Liver (tissue), 9 donors: ENCODE data around the gene INSC. TPM values are rescaled to one million over a fixed set of nuclear protein-coding genes. Genes with fewer than 3 reads are reported as not detected.

Source experiments
- DNase-seq: peaks from one replicate; pipeline ENCODE4 v3.0.0-alpha.2; 2017; ENCODE audit warnings: low spot score
- H3K27ac ChIP-seq, 2 donors: one replicate each; pipeline ENCODE4 v1.7.0; 2013; ENCODE audit warnings: inconsistent platforms in 2 of 2, low read length in 2 of 2, control low read depth in 1 of 2, low read depth in 1 of 2, mild to moderate bottlenecking in 1 of 2
- H3K27me3 ChIP-seq, 4 donors: one replicate each; pipeline versions ENCODE4 v1.6.1 to v1.7.0; 2013; ENCODE audit warnings: low read length in 3 of 4, inconsistent platforms in 1 of 4, mild to moderate bottlenecking in 1 of 4, moderate library complexity in 1 of 4; ENCODE audit not compliant: control insufficient read depth in 4 of 4, insufficient read depth in 4 of 4
- H3K36me3 ChIP-seq, 4 donors: one replicate each; pipeline versions ENCODE4 v1.6.1 to v1.7.0; 2013; ENCODE audit warnings: low read length in 3 of 4, mild to moderate bottlenecking in 3 of 4, low read depth in 1 of 4, moderate library complexity in 1 of 4; ENCODE audit not compliant: control insufficient read depth in 4 of 4, insufficient read depth in 3 of 4
- H3K4me1 ChIP-seq, 4 donors: one replicate each; pipeline versions ENCODE4 v1.6.1 to v1.7.0; 2013; ENCODE audit warnings: low read length in 3 of 4, mild to moderate bottlenecking in 3 of 4, moderate library complexity in 1 of 4; ENCODE audit not compliant: control insufficient read depth in 4 of 4, insufficient read depth in 4 of 4
- H3K4me3 ChIP-seq, 3 donors: one replicate each; pipeline versions ENCODE4 v1.6.1 to v1.7.0; 2013; ENCODE audit warnings: low read length in 3 of 3, control low read depth in 1 of 3, low read depth in 1 of 3, mild to moderate bottlenecking in 1 of 3
- H3K9ac ChIP-seq, 2 donors: one replicate each; pipeline ENCODE4 v1.7.0; 2013; ENCODE audit warnings: low read length in 2 of 2, mild to moderate bottlenecking in 2 of 2, moderate library complexity in 2 of 2, control low read depth in 1 of 2, low read depth in 1 of 2
- H3K9me3 ChIP-seq, 4 donors: one replicate each; pipeline versions ENCODE4 v1.6.1 to v1.7.0; 2013; ENCODE audit warnings: low read length in 3 of 4; ENCODE audit not compliant: control insufficient read depth in 4 of 4
- CTCF ChIP-seq: fragments of 150-350 bp; IDR thresholded peaks from 2 replicates; pipeline ENCODE4 v1.5.1; 2017; ENCODE audit warnings: improper control_type of control experiment, low read depth, low read length; ENCODE audit not compliant: missing input control
- EGR1 ChIP-seq, 2 donors: IDR thresholded peaks; 2 replicates each; pipeline ENCODE4 v1.6.1; 2016 to 2018; ENCODE audit warnings: antibody characterized with exemption in 2 of 2, low read depth in 2 of 2
- FOXA2 ChIP-seq: IDR thresholded peaks from 2 replicates; pipeline ENCODE4 v1.6.1; 2016; ENCODE audit warnings: antibody characterized with exemption
- GABPA ChIP-seq, 2 donors: IDR thresholded peaks in 1 of 2; conservative IDR thresholded peaks in 1 of 2; 2 replicates each; pipeline ENCODE4 v1.6.1; 2016; ENCODE audit warnings: antibody characterized with exemption in 2 of 2, mild to moderate bottlenecking in 1 of 2, moderate library complexity in 1 of 2
- HNF4A ChIP-seq, 2 donors: conservative IDR thresholded peaks; 2 replicates each; pipeline ENCODE4 v1.6.1; 2016; ENCODE audit warnings: antibody characterized with exemption in 2 of 2, mild to moderate bottlenecking in 2 of 2
- HNF4G ChIP-seq: IDR thresholded peaks from 2 replicates; pipeline ENCODE4 v1.6.1; 2016; ENCODE audit warnings: antibody characterized with exemption
- JUND ChIP-seq, 2 donors: IDR thresholded peaks; 2 replicates each; pipeline ENCODE4 v1.6.1; 2016; ENCODE audit warnings: antibody characterized with exemption in 2 of 2
- MAX ChIP-seq: IDR thresholded peaks from 2 replicates; pipeline ENCODE4 v1.6.1; 2016; ENCODE audit warnings: antibody characterized with exemption
- NR2F2 ChIP-seq: IDR thresholded peaks from 2 replicates; pipeline ENCODE4 v1.6.1; 2016; ENCODE audit warnings: antibody characterized with exemption
- RAD21 ChIP-seq, 2 donors: IDR thresholded peaks; 2 replicates each; pipeline ENCODE4 v1.6.1; 2016; ENCODE audit warnings: antibody characterized with exemption in 2 of 2, mild to moderate bottlenecking in 2 of 2
- RXRA ChIP-seq, 2 donors: IDR thresholded peaks; 2 replicates each; pipeline ENCODE4 v1.6.1; 2017 to 2018; ENCODE audit warnings: antibody characterized with exemption in 2 of 2, mild to moderate bottlenecking in 1 of 2
- SP1 ChIP-seq: IDR thresholded peaks from 2 replicates; pipeline ENCODE4 v1.6.1; 2018; ENCODE audit warnings: antibody characterized with exemption, mild to moderate bottlenecking
- TAF1 ChIP-seq: conservative IDR thresholded peaks from 2 replicates; pipeline ENCODE4 v1.6.1; 2016; ENCODE audit warnings: antibody characterized with exemption, mild to moderate bottlenecking
- YY1 ChIP-seq: IDR thresholded peaks from 2 replicates; pipeline ENCODE4 v1.6.1; 2016; ENCODE audit warnings: antibody characterized with exemption, mild to moderate bottlenecking
- ZBTB33 ChIP-seq: IDR thresholded peaks from 2 replicates; pipeline ENCODE4 v1.6.1; 2016; ENCODE audit warnings: antibody characterized with exemption
- WGBS: extraction: QIAGEN DNeasy Blood & Tissue Kit; methylation state at CpG from one replicate; pipeline ENCODE4 v1.1.7; 2013; 5-methylcytosine and 5-hydroxymethylcytosine counted together
- polyA plus RNA-seq, 2 donors: library from polyadenylated mRNA; stranded (reverse) in 1 of 2; unstranded in 1 of 2; fragments of 200-250 nt in 1 of 2; fragments of >200 nt in 1 of 2; fragmentation: Nextera tagmentation in 1 of 2; extraction: Ambion mirVana in 1 of 2; gene quantifications; one replicate each; pipeline versions ENCODE4 v1.2.1 to v1.2.3, GENCODE V29; 2013 to 2015
- total RNA-seq, 2 donors: library from RNA; depleted of rRNA; stranded (reverse); fragments of >200 nt; gene quantifications; one replicate each; pipeline ENCODE4 v1.2.3, GENCODE V29; 2014
- TF ChIP-seq, protein P1 (sequence below): IDR thresholded peaks from 2 replicates; pipeline ENCODE4 v1.6.1; 2016; ENCODE audit warnings: antibody characterized with exemption
- TF ChIP-seq, protein P2 (sequence below): IDR thresholded peaks from 2 replicates; pipeline ENCODE4 v1.6.1; 2016; ENCODE audit warnings: antibody characterized with exemption, mild to moderate bottlenecking
- donor health status: healthy.
- donor health status: healthy.
- donor health status: healthy.
- donor health status: healthy.
- donor health status: healthy.

INSC gene
- total and polyA plus RNA-seq, 4 donors, result 0.02 to 0.25 (median 0.12) TPM

DNA sequence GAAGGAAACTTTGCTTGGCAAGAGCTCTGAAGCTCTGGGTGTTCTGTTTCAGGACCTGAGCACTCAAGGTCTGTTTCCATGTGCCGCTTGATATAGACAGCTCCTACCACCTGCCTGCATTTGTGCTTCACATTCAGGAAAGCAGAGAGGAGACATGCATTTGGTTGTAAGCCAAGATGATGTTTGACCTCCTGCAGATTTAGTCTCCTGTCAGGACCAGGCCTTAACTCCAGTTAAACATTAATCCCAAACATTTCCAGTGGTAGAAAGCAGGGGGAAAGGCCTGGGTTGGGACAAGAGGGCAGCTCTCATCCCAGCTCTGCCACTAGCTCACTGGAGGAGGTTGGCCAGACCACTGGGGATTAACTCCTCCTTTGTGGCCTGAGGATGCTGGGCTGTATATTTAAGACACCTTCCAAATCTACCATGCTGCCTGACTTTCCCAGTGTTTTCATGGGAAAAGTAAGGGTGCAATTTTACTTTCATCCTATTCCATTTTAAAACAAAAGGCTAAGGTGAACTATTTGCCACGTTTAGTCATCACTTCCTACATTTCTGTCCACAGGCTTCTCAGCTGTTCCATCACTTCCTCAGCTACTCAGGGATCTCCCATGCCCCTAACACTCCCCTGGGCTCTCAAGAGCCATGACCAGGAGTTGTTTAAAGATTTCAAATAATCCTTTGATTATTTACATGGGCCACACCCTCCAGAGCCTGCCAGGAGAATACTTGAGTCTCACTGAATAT is 80.9 kb downstream of the INSC start:
- no peaks in the 10 kb centered on the region for H3K9me3 ChIP-seq
- TF ChIP-seq NR2F2, result peak; percentile 23
- TF ChIP-seq RAD21 (IDR thresholded peaks at IDR 0.05), result peak; percentile 24 to 38
- TF ChIP-seq, protein P1, sequence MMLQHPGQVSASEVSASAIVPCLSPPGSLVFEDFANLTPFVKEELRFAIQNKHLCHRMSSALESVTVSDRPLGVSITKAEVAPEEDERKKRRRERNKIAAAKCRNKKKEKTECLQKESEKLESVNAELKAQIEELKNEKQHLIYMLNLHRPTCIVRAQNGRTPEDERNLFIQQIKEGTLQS, result no peak
- peak; percentile 62 for TF ChIP-seq MAX
- TF ChIP-seq, protein P2, sequence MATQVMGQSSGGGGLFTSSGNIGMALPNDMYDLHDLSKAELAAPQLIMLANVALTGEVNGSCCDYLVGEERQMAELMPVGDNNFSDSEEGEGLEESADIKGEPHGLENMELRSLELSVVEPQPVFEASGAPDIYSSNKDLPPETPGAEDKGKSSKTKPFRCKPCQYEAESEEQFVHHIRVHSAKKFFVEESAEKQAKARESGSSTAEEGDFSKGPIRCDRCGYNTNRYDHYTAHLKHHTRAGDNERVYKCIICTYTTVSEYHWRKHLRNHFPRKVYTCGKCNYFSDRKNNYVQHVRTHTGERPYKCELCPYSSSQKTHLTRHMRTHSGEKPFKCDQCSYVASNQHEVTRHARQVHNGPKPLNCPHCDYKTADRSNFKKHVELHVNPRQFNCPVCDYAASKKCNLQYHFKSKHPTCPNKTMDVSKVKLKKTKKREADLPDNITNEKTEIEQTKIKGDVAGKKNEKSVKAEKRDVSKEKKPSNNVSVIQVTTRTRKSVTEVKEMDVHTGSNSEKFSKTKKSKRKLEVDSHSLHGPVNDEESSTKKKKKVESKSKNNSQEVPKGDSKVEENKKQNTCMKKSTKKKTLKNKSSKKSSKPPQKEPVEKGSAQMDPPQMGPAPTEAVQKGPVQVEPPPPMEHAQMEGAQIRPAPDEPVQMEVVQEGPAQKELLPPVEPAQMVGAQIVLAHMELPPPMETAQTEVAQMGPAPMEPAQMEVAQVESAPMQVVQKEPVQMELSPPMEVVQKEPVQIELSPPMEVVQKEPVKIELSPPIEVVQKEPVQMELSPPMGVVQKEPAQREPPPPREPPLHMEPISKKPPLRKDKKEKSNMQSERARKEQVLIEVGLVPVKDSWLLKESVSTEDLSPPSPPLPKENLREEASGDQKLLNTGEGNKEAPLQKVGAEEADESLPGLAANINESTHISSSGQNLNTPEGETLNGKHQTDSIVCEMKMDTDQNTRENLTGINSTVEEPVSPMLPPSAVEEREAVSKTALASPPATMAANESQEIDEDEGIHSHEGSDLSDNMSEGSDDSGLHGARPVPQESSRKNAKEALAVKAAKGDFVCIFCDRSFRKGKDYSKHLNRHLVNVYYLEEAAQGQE, result peak; percentile 42
- TF ChIP-seq CTCF, result no peak
- TF ChIP-seq YY1, result peak; percentile 82
- TF ChIP-seq TAF1, result no peak
- no peak for TF ChIP-seq EGR1 (IDR thresholded peaks at IDR 0.05; ENCODE audit: low read depth in 2 of 2)
- TF ChIP-seq FOXA2, result peak; percentile 18
- peak in 1 of 2 donors; percentile 37 for TF ChIP-seq JUND (IDR thresholded peaks at IDR 0.05)
- TF ChIP-seq RXRA (IDR thresholded peaks at IDR 0.05), result peak; percentile 74 to 76
- TF ChIP-seq HNF4G, result peak; percentile 32
- TF ChIP-seq SP1, result peak; percentile 83
- peak; percentile 66 to 75 for TF ChIP-seq HNF4A (conservative IDR thresholded peaks at IDR 0.05)
- TF ChIP-seq GABPA (IDR thresholded peaks at IDR 0.05 in 1 of 2, conservative IDR thresholded peaks at IDR 0.05 in 1 of 2), result peak in 1 of 2 donors; percentile 12
- peaks cover 11 to 62% (median 35%) of the 10 kb centered on the region in 4 donors for H3K4me1 ChIP-seq
- no peaks in the 10 kb centered on the region for H3K27me3 ChIP-seq
- H3K36me3 ChIP-seq, result no peaks in the 10 kb centered on the region
- peak overlapping the region; percentile 74 to 94 for H3K27ac ChIP-seq
- WGBS, result 26% methylated on average over 2 of the region's 2 CpGs
- H3K4me3 ChIP-seq, result peak overlapping the region in 2 of 3 donors; percentile 6 to 18
- H3K9ac ChIP-seq, result peak overlapping the region in 1 of 2 donors; percentile 25
- DNase-seq, result no peak

DNA sequence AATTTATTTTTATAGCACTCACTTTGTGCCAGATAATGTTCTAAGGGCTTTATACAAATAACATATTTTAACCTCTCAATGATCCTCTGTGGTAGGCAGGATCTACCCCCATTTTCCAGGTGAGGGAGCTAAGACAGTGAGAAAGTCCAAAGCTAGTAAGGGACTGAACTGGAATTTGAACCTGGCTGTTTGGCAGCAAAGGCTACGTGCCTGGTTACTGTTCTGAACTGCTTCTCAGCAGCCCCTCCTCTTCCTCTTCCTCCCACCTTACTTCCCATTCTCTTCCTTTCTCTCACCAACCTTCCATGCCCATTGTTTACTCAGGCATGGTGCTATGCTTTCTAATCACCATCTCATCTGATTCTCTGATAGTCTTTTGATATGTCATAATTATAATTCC is 82.0 kb downstream of the INSC start:
- H3K36me3 ChIP-seq, result no peaks in the 10 kb centered on the region
- no peak overlapping the region for H3K9ac ChIP-seq
- peak overlapping the region in 1 of 2 donors; percentile 94 for H3K27ac ChIP-seq
- no peaks in the 10 kb centered on the region for H3K9me3 ChIP-seq
- WGBS, result 23% methylated on average over 1 of the region's 1 CpG
- DNase-seq, result no peak
- no peak overlapping the region for H3K4me3 ChIP-seq
- peaks cover 11 to 66% (median 35%) of the 10 kb centered on the region in 4 donors for H3K4me1 ChIP-seq
- H3K27me3 ChIP-seq, result no peaks in the 10 kb centered on the region
- TF ChIP-seq RAD21 (IDR thresholded peaks at IDR 0.05) (no peak), FOXA2 (no peak), MAX (peak; percentile 53), NR2F2 (no peak), HNF4A (conservative IDR thresholded peaks at IDR 0.05) (peak; percentile 85 to 88), YY1 (peak; percentile 34), JUND (IDR thresholded peaks at IDR 0.05) (no peak), SP1 (peak; percentile 62), GABPA (IDR thresholded peaks at IDR 0.05 in 1 of 2, conservative IDR thresholded peaks at IDR 0.05 in 1 of 2) (peak in 1 of 2 donors; percentile 35), HNF4G (peak; percentile 17), RXRA (IDR thresholded peaks at IDR 0.05) (peak; percentile 59 to 68), ZBTB33 (no peak), EGR1 (IDR thresholded peaks at IDR 0.05; ENCODE audit: low read depth in 2 of 2) (no peak)
- TF ChIP-seq, protein P1, result no peak
- TF ChIP-seq, protein P2, result no peak
